Esophagus muscularis mucosa (tissue), 4 donors: Measurements from ENCODE around the gene DGKD. TPM values are rescaled to one million over a fixed set of nuclear protein-coding genes. Genes with fewer than 3 reads are reported as not detected.

Experiments
- DNase-seq: peaks from one replicate; pipeline ENCODE4 v3.0.0-alpha.2; 2017; ENCODE audit errors: extremely low spot score
- H3K27ac ChIP-seq, 4 donors: fragments of 200-600 bp; sonication (generic); replicated peaks in 1 of 4; 1 replicate in 3 of 4; 2 replicates in 1 of 4; pipeline ENCODE4 v1.5.1; 2016 to 2019; ENCODE audit warnings: mild to moderate bottlenecking in 1 of 4
- H3K27me3 ChIP-seq, 4 donors: fragments of 200-600 bp; sonication (generic); one replicate each; pipeline versions ENCODE4 v1.5.1 to v1.6.0; 2016 to 2019
- H3K36me3 ChIP-seq, 4 donors: fragments of 200-600 bp; sonication (generic); one replicate each; pipeline ENCODE4 v1.5.1; 2016 to 2019
- H3K4me1 ChIP-seq, 4 donors: fragments of 200-600 bp; sonication (generic); one replicate each; pipeline ENCODE4 v1.5.1; 2016 to 2019
- H3K4me3 ChIP-seq, 4 donors: fragments of 200-600 bp; sonication (generic); 1 replicate in 2 of 4; 2 replicates in 2 of 4; pipeline ENCODE4 v1.5.1; 2016 to 2019; ENCODE audit warnings: mild to moderate bottlenecking in 4 of 4, moderate library complexity in 1 of 4
- H3K9me3 ChIP-seq, 4 donors: fragments of 200-600 bp; sonication (generic); 1 replicate in 3 of 4; 2 replicates in 1 of 4; pipeline ENCODE4 v1.5.1; 2016 to 2019
- EP300 ChIP-seq: sonication (generic); formaldehyde crosslinking; IDR thresholded peaks from one replicate; pipeline ENCODE4 v1.6.1; 2017; ENCODE audit warnings: antibody characterized with exemption
- POLR2A ChIP-seq: fragments of 450-650 bp; IDR thresholded peaks from one replicate; pipeline ENCODE4 v1.6.1; 2017; ENCODE audit warnings: antibody characterized with exemption, moderate library complexity, mild to moderate bottlenecking, low read depth
- POLR2AphosphoS5 ChIP-seq, 2 donors: sonication (generic); formaldehyde crosslinking; IDR thresholded peaks; one replicate each; pipeline ENCODE4 v1.6.1; 2017; ENCODE audit warnings: antibody characterized with exemption in 2 of 2
- WGBS: methylation state at CpG from one replicate; pipeline ENCODE4 v1.1.5; 2018; 5-methylcytosine and 5-hydroxymethylcytosine counted together
- intact Hi-C: fragments of 100-400 bp; cut with DNase I; formaldehyde crosslinking; loops from one replicate; pipeline ENCODE4 v1.15.1; 2023
- total RNA-seq, 4 donors: library from RNA; depleted of rRNA; stranded (reverse); fragments of >200 nt; gene quantifications; one replicate each; pipeline versions ENCODE4 v1.1.0 to v1.2.1, GENCODE V29; 2016
- TF ChIP-seq, protein P1 (sequence below), 3 experiments: fragments of 200-600 bp in 2 of 3; fragments of 450-650 bp in 1 of 3; sonication (generic) in 2 of 3; IDR thresholded peaks; one replicate each; pipeline ENCODE4 v1.5.1; 2017 to 2019; ENCODE audit warnings: antibody characterized with exemption in 3 of 3, mild to moderate bottlenecking in 2 of 3, moderate library complexity in 1 of 3

The DGKD gene
- total RNA-seq, 4 donors from 2014 or later = 11.6 to 16.1 (median 13.3) TPM

DNA sequence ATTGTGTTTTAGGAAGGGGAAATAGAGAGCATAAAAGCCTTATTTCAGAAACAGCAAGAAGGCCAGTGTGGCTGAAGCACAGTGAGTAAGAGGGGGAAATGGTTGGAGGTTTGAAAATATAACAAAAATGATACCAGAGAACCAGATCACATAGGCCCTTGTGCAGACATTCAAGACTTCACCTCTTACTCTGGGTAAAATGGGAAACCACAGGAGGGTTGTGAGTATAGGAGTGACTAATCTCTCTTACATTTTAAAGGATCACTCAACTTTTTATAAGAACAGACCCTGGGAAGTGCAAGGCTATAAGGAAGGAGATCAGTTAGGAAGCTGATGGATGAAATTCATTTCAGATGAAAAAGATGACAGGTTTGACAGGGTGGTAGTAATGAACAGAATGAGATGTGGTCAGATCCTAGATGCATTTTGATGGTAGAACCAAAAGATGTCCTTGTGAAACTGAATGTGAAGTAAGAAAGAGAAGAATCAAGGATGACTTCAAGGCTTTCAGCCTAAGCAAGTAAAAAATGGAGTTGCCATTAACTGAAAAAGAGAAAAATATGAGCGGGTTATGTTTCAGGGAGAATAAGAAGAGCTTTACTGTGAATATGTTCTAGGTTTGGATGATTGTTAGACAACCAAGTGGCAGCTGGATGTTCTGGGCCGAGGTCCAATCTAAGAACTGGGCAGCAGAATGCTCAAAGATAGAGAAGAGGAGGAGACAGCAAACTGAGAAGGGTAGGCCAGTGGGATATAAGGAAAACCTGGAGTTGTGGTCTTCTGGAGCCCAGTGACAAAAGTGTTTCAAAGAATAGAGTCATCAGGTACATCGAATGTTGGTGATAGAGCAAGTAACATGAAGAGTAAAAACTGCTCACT lies 147.1 kb downstream of the DGKD start:
- Histone ChIP-seq H3K27me3 (no peaks in the 10 kb centered on the region), H3K4me1 (no peaks in the 10 kb centered on the region), H3K27ac (no peak overlapping the region), H3K4me3 (no peak overlapping the region), H3K36me3 (peaks cover 20 to 70% (median 42%) of the 10 kb centered on the region in 4 donors), H3K9me3 (peaks cover 0 to 20% (median 9%) of the 10 kb centered on the region in 4 donors)
- 93% methylated on average over 3 of the region's 3 CpGs for WGBS
- no peak for TF ChIP-seq EP300
- no peak for DNase-seq
- intact Hi-C loops = no loop called here

DNA sequence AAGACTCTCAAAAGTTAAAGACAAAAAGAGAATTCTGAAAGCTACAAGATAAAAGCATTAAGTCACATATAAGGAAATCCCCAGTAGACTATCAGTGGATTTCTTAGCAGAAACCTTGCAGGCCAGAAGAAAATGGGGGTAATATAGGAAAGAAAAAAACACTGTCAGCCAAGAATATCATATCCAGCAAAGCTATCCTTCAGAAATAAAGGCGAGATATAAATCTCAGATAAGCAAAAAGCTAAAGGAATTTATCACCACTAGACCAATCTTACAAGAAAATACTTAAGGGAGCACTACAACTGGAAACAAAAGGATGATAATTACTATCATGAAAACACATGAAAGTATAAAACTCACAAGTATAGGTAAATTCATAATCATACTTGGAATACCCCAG lies 149.2 kb downstream of the DGKD start:
- 100% methylated on average over 1 of the region's 1 CpG for WGBS
- H3K4me1 ChIP-seq = no peaks in the 10 kb centered on the region
- DNase-seq = no peak
- intact Hi-C loops = no loop called here
- no peak overlapping the region for H3K4me3 ChIP-seq
- no peaks in the 10 kb centered on the region for H3K27me3 ChIP-seq
- H3K9me3 ChIP-seq = peaks cover 0 to 20% (median 9%) of the 10 kb centered on the region in 4 donors
- peaks cover 3 to 70% (median 29%) of the 10 kb centered on the region in 4 donors for H3K36me3 ChIP-seq
- H3K27ac ChIP-seq = no peak overlapping the region
- TF ChIP-seq POLR2AphosphoS5 (IDR thresholded peaks at IDR 0.05) (no peak), EP300 (no peak)

DNA sequence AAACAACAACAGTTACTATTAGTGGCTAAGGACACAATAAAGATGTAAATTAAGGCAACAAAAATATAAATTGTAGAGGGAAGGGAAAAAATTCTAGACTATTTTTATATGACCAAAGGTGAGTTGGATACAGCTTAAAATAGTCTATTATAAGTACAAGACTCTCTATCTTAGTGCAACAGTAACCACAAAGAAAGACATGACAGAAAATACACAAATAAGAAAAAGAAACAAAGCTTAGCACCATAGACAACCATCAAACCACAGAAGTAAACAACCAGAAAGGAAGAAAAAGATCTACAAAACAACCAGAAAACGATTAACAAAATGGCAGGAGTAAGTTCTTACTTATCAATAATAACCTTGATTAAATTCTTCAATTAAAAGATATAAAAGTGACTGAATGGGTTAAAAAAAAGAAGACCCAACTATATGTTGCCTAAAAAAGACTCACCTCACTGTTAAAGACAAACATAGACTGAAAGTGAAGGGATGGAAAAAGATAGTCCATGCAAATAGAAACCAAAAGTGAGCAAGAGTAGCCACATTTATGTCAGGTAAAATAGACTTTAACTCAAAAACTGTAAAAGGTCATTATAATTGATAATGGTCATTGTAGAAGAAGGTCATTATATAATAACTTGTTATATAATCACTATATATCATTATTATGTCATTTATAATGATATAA lies 149.8 kb downstream of the DGKD start:
- H3K4me1 ChIP-seq = no peaks in the 10 kb centered on the region
- H3K27ac ChIP-seq = no peak overlapping the region
- H3K27me3 ChIP-seq = no peaks in the 10 kb centered on the region
- intact Hi-C loops = no loop called here
- H3K36me3 ChIP-seq = peaks cover 3 to 70% (median 28%) of the 10 kb centered on the region in 4 donors
- DNase-seq = no peak
- WGBS = 92% methylated on average over 1 of the region's 1 CpG
- H3K9me3 ChIP-seq = peaks cover 0 to 20% (median 9%) of the 10 kb centered on the region in 4 donors
- H3K4me3 ChIP-seq = no peak overlapping the region
- TF ChIP-seq, protein P1, sequence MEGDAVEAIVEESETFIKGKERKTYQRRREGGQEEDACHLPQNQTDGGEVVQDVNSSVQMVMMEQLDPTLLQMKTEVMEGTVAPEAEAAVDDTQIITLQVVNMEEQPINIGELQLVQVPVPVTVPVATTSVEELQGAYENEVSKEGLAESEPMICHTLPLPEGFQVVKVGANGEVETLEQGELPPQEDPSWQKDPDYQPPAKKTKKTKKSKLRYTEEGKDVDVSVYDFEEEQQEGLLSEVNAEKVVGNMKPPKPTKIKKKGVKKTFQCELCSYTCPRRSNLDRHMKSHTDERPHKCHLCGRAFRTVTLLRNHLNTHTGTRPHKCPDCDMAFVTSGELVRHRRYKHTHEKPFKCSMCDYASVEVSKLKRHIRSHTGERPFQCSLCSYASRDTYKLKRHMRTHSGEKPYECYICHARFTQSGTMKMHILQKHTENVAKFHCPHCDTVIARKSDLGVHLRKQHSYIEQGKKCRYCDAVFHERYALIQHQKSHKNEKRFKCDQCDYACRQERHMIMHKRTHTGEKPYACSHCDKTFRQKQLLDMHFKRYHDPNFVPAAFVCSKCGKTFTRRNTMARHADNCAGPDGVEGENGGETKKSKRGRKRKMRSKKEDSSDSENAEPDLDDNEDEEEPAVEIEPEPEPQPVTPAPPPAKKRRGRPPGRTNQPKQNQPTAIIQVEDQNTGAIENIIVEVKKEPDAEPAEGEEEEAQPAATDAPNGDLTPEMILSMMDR (IDR thresholded peaks at IDR 0.05) = no peak
- no peak for TF ChIP-seq EP300
- no peak for TF ChIP-seq POLR2AphosphoS5 (IDR thresholded peaks at IDR 0.05)
- TF ChIP-seq POLR2A = no peak

DNA sequence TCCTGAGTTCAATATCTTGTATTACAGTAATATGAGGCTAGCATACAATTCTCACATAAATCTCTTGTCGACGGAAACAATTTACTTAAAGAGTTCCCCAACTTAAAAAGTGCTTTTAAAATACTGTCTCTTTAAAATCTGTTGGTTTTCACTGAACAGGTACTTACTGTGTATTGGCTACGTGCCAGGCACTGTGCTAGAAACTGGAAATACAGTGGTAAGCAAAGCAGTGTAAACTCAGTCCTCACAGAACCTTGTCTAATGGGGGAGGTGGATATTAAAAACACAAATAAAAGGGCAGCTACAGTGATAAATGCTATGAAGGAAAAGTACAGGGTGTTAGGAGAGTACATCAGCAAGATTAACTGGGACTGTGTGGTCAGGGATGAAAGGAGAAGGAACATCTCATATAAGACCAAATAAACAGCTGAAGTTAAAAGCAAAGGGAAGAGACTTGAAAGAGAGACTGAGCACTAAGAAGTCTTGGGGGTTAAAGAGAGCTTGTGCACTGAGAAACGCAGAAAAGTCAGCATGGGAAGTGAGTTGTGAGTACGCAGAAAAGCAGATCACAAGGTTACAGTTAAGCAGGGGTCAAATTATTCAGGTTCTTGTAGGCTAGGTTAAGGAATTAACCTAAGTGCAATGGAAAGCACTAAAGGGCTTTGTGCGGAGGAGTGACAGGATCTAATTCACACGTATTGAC lies 159.8 kb downstream of the DGKD start:
- TF ChIP-seq POLR2A (no peak), EP300 (no peak), POLR2AphosphoS5 (IDR thresholded peaks at IDR 0.05) (no peak)
- TF ChIP-seq, protein P1 (IDR thresholded peaks at IDR 0.05) = no peak
- Histone ChIP-seq H3K9me3 (no peaks in the 10 kb centered on the region), H3K36me3 (peaks cover 2 to 67% (median 32%) of the 10 kb centered on the region in 4 donors), H3K27me3 (no peaks in the 10 kb centered on the region), H3K4me1 (no peaks in the 10 kb centered on the region), H3K27ac (no peak overlapping the region), H3K4me3 (no peak overlapping the region)
- intact Hi-C loops = no loop called here
- WGBS = 70% methylated on average over 7 of the region's 7 CpGs
- DNase-seq = no peak

DNA sequence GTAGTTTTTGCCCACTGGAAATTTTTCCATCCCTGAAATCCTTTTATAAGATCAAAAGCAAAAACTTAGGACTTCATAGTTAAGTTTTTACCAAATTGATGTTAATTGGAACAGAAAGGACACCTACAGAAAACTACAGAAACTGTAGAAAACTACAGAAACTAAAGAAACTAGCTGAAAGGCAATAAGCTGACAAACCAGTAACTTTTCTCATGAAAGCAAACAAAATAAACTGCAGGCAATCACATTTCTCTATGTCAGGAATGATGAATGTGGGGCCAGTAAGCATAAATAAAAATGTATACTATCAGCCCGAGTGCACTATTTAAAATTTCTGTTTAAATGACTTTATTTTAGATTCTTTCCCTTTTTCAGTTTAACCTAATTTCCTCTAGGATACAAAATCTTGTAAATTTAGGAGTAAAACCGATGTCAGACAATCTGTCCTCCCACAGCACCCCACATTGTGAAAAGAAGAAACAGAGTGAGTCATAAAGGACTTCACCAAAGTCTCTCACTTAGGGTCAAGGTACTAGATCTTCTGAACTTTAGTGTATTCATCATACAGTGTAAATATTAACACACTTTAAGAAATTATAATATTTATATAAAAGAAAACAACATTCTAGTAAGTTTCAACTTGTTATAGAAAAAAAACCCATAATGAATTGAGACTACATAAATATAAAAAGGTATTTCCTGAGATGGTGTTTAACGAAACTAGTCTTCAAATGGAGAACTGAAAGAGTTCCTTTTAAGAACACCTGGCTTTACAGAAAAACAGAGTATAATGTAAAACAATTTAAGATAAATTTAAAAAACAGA lies 165.7 kb downstream of the DGKD start:
- intact Hi-C loops = no loop called here
- no peak overlapping the region for H3K4me3 ChIP-seq
- H3K27ac ChIP-seq = no peak overlapping the region
- no peak for DNase-seq
- H3K27me3 ChIP-seq = no peaks in the 10 kb centered on the region
- TF ChIP-seq EP300 (no peak), POLR2AphosphoS5 (IDR thresholded peaks at IDR 0.05) (no peak), POLR2A (no peak)
- TF ChIP-seq, protein P1 (IDR thresholded peaks at IDR 0.05) = no peak
- no peaks in the 10 kb centered on the region for H3K4me1 ChIP-seq
- no peaks in the 10 kb centered on the region for H3K9me3 ChIP-seq
- WGBS = 76% methylated on average over 3 of the region's 3 CpGs
- peaks cover 16 to 86% (median 56%) of the 10 kb centered on the region in 4 donors for H3K36me3 ChIP-seq
